NB4 (cell line): Measurements from ENCODE around the gene VIPR2.

Experiments used
- CTCF ChIP-seq: IDR thresholded peaks from one replicate; pipeline ENCODE4 v1.5.1; 2012; ENCODE audit warnings: low read depth, low read length
- POLR2A ChIP-seq: IDR thresholded peaks from 2 replicates; pipeline ENCODE4 v1.6.1; 2011; ENCODE audit warnings: mild to moderate bottlenecking; ENCODE audit not compliant: insufficient read length; ENCODE audit errors: extremely low read depth

- TF ChIP-seq POLR2A (no peak), CTCF (no peak)
Measured at GRCh38 chr7:159032322-159032721, 112.3 kb downstream of the VIPR2 start.
